Coronary artery (tissue), 2 donors: Measurements from ENCODE around the gene PIGQ.

Experiments
- DNase-seq: peaks from one replicate; pipeline ENCODE4 v3.0.0-alpha.2; 2017; ENCODE audit warnings: low spot score
- H3K27ac ChIP-seq, 2 donors: fragments of 200-600 bp; sonication (generic); one replicate each; pipeline ENCODE4 v1.5.1; 2016 to 2019
- H3K4me3 ChIP-seq: fragments of 200-600 bp; sonication (generic); 2 replicates; pipeline ENCODE4 v1.5.1; 2016; ENCODE audit warnings: mild to moderate bottlenecking, moderate library complexity
- TF ChIP-seq, protein P1 (sequence below): fragments of 200-600 bp; sonication (generic); IDR thresholded peaks from one replicate; pipeline ENCODE4 v1.5.1; 2019; ENCODE audit warnings: antibody characterized with exemption

The PIGQ gene

DNA sequence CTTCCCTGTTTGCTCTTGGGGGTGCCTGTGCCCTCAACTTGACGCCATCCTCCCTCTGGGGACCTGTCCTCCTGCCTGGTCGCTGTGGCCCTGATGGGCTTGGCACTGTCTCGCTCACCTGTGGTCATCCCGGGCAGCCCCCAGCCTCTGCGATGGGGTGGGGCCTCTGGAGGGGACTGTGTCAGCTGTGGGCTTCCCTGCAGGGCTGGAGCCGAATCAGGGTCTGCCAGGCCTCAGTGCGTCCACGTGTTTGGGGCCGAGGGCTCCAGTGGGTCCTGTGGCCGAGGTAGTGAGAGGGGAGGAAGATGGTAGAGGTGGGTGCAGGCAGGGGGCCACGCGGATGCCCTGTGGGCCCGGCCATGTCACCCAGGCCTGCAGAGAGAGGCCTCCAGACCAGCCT, 8.0 kb downstream of the PIGQ start:
- H3K4me3 ChIP-seq, result no peak overlapping the region
- no peak for DNase-seq
- TF ChIP-seq, protein P1, sequence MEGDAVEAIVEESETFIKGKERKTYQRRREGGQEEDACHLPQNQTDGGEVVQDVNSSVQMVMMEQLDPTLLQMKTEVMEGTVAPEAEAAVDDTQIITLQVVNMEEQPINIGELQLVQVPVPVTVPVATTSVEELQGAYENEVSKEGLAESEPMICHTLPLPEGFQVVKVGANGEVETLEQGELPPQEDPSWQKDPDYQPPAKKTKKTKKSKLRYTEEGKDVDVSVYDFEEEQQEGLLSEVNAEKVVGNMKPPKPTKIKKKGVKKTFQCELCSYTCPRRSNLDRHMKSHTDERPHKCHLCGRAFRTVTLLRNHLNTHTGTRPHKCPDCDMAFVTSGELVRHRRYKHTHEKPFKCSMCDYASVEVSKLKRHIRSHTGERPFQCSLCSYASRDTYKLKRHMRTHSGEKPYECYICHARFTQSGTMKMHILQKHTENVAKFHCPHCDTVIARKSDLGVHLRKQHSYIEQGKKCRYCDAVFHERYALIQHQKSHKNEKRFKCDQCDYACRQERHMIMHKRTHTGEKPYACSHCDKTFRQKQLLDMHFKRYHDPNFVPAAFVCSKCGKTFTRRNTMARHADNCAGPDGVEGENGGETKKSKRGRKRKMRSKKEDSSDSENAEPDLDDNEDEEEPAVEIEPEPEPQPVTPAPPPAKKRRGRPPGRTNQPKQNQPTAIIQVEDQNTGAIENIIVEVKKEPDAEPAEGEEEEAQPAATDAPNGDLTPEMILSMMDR, result no peak
- H3K27ac ChIP-seq, result no peak overlapping the region

DNA sequence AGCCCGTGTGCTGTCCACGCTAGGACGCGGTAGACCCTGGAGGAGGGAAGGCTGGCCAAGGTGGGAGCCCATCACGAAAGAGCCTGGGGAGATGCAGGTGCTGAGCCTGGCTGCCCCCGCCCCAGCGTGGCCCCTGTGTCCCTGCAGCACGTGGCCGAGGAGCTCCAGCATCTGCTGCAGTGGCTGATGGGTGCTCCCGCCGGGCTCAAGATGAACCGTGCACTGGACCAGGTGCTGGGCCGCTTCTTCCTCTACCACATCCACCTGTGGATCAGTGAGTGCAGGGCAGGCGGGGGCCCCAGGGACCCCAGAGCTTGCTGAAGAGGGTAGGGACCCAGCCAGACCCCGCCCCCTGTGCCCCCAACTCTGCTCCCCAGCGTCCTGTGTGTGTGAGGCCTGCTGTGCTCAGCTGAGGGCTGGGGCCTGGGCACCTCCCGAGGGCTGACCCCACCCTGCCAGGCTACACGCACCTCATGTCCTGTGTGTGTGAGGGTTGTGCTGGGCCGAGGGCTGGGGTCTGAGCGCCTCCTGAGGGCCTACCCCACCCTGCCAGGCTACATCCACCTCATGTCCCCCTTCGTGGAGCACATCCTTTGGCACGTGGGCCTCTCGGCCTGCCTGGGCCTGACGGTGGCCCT, 8.6 kb downstream of the PIGQ start:
- DNase-seq, result no peak
- no peak overlapping the region for H3K4me3 ChIP-seq
- TF ChIP-seq, protein P1, result no peak
- no peak overlapping the region for H3K27ac ChIP-seq

DNA sequence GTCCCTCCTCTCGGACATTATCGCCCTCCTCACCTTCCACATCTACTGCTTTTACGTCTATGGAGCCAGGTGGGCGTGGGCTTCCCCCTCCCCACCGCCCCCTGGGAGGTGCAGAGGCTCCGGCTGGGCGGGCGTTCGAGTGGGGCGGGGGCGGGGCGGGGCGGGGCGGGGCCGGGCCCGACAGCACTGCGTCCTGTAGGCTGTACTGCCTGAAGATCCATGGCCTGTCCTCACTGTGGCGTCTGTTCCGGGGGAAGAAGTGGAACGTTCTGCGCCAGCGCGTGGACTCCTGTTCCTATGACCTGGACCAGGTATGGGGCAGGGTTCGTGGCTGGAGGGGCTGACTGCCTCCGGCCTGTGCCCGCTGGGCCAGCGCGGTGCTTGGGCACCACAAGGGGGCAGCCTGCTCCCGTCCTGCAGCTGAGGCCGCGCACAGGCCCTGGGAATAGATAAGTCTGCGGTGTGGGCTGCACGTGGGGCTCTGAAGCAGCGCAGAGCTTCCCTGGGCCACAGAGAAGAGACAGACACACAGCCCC, 9.2 kb downstream of the PIGQ start:
- no peak for DNase-seq
- H3K27ac ChIP-seq, result no peak overlapping the region
- TF ChIP-seq, protein P1, result peak; percentile 16

DNA sequence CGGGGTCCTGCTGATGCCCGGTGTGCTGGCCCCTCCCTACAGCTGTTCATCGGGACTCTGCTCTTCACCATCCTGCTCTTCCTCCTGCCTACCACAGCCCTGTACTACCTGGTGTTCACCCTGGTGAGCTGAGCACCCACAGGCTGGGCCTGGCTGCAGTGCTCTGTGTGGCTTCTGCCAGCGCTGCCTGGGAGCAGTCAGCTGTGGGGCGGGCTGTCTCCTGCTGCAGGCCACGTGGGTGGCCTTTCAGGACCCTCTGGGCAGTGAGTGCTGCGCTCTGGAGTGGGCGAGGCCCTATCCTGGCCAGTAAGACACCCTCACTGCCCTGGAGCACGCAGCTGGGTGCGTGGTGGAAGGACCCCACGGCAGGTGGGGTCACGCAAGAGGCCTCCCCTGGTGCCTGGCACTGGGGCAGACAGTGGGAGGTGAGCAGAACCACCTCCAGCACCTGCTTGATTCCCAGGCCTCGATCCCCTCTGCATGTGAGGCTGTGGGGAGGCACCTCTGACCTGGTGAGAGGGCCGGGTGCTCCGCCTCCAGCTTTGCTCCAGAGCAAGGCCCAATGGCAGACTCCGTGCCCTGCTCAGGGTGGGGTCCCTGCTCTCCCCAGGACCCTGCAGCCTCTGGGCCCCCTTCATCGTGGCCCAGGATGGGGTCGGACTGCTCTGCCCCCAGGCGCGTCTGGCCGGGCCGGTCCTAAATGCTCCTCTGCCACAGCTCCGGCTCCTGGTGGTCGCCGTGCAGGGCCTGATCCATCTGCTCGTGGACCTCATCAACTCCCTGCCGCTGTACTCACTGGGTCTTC, 10.6 kb downstream of the PIGQ start:
- DNase-seq, result no peak
- Histone ChIP-seq H3K4me3 (no peak overlapping the region), H3K27ac (no peak overlapping the region)
- TF ChIP-seq, protein P1, result no peak

More for the DNA sequence above, 9.2 kb downstream of the PIGQ start:
- peak overlapping the region; percentile 32 for H3K4me3 ChIP-seq

DNA sequence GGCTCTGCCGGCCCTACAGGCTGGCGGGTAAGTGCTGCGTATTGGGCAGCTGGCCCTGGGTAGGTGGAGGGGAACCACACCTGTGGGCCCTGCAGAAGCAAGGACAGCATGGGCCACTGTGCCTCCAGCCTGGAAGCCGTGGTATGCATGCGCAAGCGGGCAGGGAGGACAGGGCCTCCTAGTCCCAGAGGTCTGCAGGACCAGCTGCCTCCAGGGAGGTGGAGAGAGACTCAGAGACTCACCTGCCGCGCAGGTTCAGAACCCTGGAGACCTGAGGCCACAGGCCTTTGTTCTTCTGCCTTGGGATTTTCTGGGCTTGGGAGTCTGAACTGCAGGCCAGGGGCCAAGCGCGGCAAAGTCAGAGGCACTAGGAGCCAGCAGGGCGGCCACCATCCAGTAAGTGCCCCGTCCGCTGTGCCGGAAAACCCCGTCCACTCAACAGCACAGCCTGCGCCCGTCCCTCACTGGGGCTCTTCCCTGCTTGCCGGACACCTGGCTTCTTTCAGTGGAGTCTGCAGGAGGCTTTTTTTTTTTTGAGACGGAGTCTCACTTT, 11.3 kb downstream of the PIGQ start:
- H3K4me3 ChIP-seq, result no peak overlapping the region
- no peak overlapping the region for H3K27ac ChIP-seq
- TF ChIP-seq, protein P1, result no peak
- DNase-seq, result no peak

DNA sequence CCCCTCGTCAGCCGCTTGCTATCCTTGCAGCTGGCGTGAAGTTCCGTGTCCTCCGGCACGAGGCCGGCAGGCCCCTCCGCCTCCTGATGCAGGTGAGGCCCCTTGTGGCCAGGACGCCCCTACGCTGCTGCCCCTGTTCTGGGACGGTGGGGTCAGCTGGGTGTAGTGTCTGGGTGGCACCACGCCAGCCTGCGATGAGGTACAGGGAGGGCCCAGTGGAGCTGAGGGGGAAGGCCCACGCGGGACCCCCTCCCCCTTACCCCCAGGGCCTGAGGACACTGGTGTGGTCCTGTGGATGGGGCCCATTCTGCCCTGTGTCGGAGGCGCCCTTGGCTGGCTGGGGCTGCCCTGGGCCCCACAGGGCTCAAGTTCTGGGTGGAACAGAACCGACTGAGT, 12.4 kb downstream of the PIGQ start:
- DNase-seq, result no peak

More for the DNA sequence above, 12.4 kb downstream of the PIGQ start:
- H3K4me3 ChIP-seq, result no peak overlapping the region
- TF ChIP-seq, protein P1, result no peak
- no peak overlapping the region for H3K27ac ChIP-seq
